Fibroblast of the aortic adventitia (primary cell): ENCODE results near the gene CST8. TPM values are rescaled to one million over a fixed set of nuclear protein-coding genes. Genes with fewer than 3 reads are reported as not detected.

Experiments used
- DNase-seq: peaks from one replicate; pipeline ENCODE4 v3.0.0-alpha.2; 2010; ENCODE audit warnings: low read depth
- H3K4me3 ChIP-seq: 2 replicates; pipeline ENCODE4 v1.5.1; 2011; ENCODE audit warnings: low read depth, mild to moderate bottlenecking, control low read depth, low read length, moderate library complexity
- total RNA-seq: library from RNA; depleted of rRNA; stranded (reverse); fragments of >200 nt; gene quantifications from 2 replicates; pipeline ENCODE4 v1.2.3, GENCODE V29; 2012; ENCODE audit warnings: low replicate concordance
- TF ChIP-seq, protein P1 (sequence below): IDR thresholded peaks from 2 replicates; pipeline ENCODE4 v1.5.1; 2011; ENCODE audit warnings: mild to moderate bottlenecking, low read length, control low read depth, inconsistent platforms; ENCODE audit not compliant: insufficient read depth

Gene CST8
- total RNA-seq, 1 donor = not detected

DNA sequence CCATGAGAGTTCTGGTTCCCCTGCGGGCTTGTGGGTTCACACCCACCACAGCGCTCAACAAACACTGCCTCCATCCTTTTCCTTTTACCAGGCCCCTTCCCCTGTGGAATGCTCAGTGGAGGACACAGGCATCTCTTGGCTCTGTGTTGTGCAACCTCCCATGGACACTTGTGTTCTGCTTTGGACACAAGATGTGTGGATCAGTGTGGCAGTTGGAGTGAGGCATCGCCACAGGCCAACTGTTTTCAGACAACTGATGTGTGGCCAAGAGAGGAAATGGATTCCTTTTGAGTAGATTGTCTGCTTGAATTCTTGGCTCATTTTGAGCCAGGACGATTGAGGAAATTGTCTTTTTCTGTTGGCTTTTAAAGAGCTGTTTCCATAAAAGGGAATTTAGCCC lies 26.8 kb downstream of the CST8 start:
- TF ChIP-seq, protein P1, sequence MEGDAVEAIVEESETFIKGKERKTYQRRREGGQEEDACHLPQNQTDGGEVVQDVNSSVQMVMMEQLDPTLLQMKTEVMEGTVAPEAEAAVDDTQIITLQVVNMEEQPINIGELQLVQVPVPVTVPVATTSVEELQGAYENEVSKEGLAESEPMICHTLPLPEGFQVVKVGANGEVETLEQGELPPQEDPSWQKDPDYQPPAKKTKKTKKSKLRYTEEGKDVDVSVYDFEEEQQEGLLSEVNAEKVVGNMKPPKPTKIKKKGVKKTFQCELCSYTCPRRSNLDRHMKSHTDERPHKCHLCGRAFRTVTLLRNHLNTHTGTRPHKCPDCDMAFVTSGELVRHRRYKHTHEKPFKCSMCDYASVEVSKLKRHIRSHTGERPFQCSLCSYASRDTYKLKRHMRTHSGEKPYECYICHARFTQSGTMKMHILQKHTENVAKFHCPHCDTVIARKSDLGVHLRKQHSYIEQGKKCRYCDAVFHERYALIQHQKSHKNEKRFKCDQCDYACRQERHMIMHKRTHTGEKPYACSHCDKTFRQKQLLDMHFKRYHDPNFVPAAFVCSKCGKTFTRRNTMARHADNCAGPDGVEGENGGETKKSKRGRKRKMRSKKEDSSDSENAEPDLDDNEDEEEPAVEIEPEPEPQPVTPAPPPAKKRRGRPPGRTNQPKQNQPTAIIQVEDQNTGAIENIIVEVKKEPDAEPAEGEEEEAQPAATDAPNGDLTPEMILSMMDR = no peak
- H3K4me3 ChIP-seq = no peak overlapping the region
- no peak for DNase-seq

DNA sequence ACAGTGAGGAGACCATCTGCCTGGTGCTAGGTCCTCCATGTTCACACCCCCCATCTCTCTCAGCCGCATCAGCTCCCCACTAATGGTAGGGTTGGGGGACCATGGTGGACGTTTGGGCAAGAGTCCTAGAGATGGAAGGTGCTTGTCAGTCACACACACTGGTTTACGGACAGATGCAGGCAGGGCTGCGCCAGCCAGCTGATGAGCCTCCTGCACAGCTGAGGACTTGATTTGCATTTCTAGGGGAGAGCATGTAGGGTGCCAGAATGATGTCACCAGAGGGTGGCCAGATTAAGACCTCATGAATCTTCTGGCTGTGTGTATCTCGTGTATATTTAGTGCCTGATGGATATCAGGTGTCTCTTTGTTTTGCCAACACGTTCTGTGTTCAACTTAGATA lies 28.6 kb downstream of the CST8 start:
- TF ChIP-seq, protein P1 = no peak
- DNase-seq = no peak
- H3K4me3 ChIP-seq = no peak overlapping the region

DNA sequence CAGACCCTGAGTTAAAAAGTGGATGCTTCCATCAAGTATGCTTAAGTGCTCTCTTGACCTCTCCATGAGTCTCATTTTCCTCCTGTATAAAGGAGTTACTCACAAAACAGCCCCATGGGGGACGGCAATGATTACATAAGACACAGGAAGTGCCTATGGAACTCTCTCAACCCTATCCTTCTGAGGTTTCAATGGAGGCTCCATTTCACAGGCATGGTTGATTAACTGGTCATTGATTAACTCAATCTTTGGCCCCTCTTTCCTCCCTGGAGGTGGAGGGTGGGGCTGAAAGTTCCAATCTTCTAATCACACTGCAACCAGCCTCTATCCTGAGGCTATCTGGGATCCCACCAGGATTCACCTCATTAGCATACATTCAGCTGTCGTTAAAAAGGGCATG lies 29.3 kb downstream of the CST8 start:
- TF ChIP-seq, protein P1 = no peak
- H3K4me3 ChIP-seq = no peak overlapping the region
- DNase-seq = no peak

DNA sequence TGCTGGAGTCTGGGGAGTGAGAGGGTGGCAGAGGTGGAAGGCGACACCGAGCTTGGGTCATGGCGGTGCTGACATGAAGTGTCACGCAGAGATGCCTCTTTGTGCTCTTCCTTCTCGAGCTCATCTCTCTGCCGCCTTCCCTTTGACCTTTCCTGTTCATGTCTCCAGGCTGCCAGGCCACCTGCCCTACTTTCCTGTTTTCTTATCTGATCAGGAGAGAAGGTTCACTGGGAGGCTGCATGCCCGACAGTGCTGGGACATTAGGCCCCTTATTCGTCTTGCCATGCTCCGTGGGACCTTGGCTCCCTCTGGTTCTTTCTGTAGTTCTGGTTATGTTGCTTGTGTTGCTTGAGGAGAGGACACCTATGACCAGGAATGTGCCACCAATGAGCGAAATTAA lies 33.2 kb downstream of the CST8 start:
- TF ChIP-seq, protein P1 = no peak
- DNase-seq = no peak
- no peak overlapping the region for H3K4me3 ChIP-seq

DNA sequence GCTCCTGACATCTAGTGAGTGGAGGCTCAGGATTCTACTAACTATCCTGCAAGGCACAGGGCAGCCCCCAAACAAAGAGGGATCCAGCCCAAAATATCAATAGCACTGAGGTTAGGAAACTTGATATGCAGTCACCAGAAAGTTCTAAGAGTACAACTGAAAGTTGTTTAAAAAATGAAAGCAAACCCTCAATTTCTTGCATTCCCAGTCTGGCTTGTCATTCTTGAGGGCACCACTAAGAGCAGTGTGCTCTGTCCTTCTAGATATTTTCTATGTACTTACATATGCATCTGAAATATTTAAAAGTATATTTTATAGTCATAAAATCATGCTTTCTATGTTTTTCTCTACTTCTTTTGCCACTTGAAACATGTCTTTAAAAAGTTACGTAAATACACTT lies 35.9 kb downstream of the CST8 start:
- no peak overlapping the region for H3K4me3 ChIP-seq
- no peak for DNase-seq
- TF ChIP-seq, protein P1 = no peak

DNA sequence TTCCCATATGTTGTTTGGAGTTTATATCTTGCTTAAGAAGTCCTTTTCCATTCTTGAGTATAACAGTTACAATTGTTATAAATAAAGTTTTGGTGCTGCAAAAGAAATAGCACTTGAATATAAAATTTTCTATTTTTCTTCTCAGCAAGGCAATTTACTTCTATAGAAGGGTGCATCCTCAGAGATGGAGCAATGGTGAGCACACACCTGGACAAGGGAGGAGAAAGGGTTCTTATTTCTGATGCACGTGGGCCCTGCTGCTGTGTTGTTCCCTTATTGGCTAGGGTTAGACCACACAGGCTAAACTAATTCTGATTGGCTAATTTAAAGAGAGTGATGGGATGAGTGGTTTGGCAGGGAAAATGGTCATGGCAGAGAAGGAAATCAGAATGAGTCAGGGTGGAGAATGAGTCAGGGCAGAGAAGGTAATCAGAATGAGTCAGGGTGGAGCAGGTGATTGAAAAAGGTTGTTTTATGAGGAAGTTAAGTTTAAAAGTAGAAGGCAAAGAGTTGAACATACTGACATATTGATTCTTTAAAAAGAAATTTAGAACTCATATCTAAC lies 38.0 kb downstream of the CST8 start:
- no peak for DNase-seq
- TF ChIP-seq, protein P1 = no peak

DNA sequence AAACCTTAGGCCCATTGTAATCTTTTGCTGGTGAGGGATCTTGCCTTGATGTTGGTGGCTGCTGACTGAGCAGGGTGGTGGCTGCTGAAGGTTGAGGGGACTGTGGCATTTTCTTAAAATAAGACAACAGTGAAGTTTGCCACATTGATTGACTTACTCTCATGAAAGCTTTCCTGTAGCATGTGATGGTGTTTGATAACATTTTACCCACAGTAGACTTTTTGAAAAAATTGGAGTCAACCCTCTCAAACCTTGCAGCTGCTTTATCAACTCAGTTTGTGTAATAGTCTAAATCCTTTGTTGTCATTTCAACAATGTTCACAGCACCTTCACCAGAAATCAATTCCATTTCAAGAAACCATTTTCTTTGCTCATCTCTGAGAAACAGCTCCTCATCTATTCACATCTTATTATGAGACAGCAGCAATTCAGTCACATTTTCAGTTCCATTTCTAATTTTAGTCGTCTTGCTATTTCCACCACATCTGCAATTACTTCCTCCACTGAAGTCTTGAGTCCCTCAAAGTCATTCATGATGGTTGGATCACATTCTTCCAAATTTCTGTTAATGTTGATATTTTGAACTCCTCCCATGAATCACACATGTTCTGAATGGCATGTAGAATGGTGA lies 40.1 kb downstream of the CST8 start:
- H3K4me3 ChIP-seq = no peak overlapping the region
- TF ChIP-seq, protein P1 = no peak
- no peak for DNase-seq

More for the DNA sequence above, 38.0 kb downstream of the CST8 start:
- H3K4me3 ChIP-seq = no peak overlapping the region
